ENCODE measurements around the gene FFAR2. TPM values are rescaled to one million over a fixed set of nuclear protein-coding genes. Genes with fewer than 3 reads are reported as not detected.
"Not testable (repeated sequence)": the region's sequence is repeated elsewhere in the genome, so short reads cannot be mapped to it uniquely, and the experiment has no call there.

The FFAR2 gene
- polyA plus RNA-seq, 1 donor: 0.78 TPM

GRCh38 chr19:35423406-35423805, 24.7 kb upstream of the FFAR2 start:
- DNase-seq: not testable (repeated sequence)

GRCh38 chr19:35425682-35426081, 22.4 kb upstream of the FFAR2 start:
- no peak for DNase-seq

- no peak for DNase-seq
These were observed 20.9 kb upstream of the FFAR2 start for GRCh38 chr19:35427187-35427586.

- DNase-seq: no peak
These were observed 18.2 kb upstream of the FFAR2 start for GRCh38 chr19:35429698-35430408.

GRCh38 chr19:35430409-35431144, 17.5 kb upstream of the FFAR2 start:
- DNase-seq: no peak

GRCh38 chr19:35431145-35431807, 16.8 kb upstream of the FFAR2 start:
- DNase-seq: no peak

- no peak for DNase-seq
These were observed 15.1 kb upstream of the FFAR2 start for GRCh38 chr19:35432911-35433310.

- DNase-seq: no peak
These were observed 14.6 kb upstream of the FFAR2 start for GRCh38 chr19:35433448-35433847.

- DNase-seq: no peak
These were observed 12.2 kb upstream of the FFAR2 start for GRCh38 chr19:35435896-35436295.

- no peak for DNase-seq
These were observed 11.3 kb upstream of the FFAR2 start for GRCh38 chr19:35436477-35437405.

- no peak for DNase-seq
These were observed 10.6 kb upstream of the FFAR2 start for GRCh38 chr19:35437406-35437951.

GRCh38 chr19:35438096-35438495, 10.0 kb upstream of the FFAR2 start:
- no peak for DNase-seq

- DNase-seq: no peak
These were observed 9.5 kb upstream of the FFAR2 start for GRCh38 chr19:35438527-35438926.

GRCh38 chr19:35439921-35440320, 8.1 kb upstream of the FFAR2 start:
- DNase-seq: no peak

- no peak for DNase-seq
These were observed 6.0 kb upstream of the FFAR2 start for GRCh38 chr19:35442091-35442490.

GRCh38 chr19:35444735-35445134, 3.3 kb upstream of the FFAR2 start:
- DNase-seq: no peak

GRCh38 chr19:35445826-35446593, 2.0 kb upstream of the FFAR2 start:
- no peak for DNase-seq

GRCh38 chr19:35449359-35450043, 1.4 kb downstream of the FFAR2 start:
- no peak for DNase-seq

- no peak for DNase-seq
These were observed 3.5 kb downstream of the FFAR2 start for GRCh38 chr19:35451338-35452096.

- DNase-seq: no peak
These were observed 6.6 kb downstream of the FFAR2 start for GRCh38 chr19:35454663-35455062.

Data from left kidney (tissue), 2 donors.